A673 (cell line): ENCODE results near the gene INTS13. TPM values are rescaled to one million over a fixed set of nuclear protein-coding genes. Genes with fewer than 3 reads are reported as not detected.

ENCODE experiments used
- BruUV-seq: library from RNA; stranded (reverse); fragments of 400-500 nt; replicated peaks from 2 replicates; lab custom pipeline; 2021; lab: Mats Ljungman, UMichigan
- CTCF ChIA-PET: fragments of 300-600 bp; sonication (Branson Sonifier 250); formaldehyde crosslinking; loops from one replicate; lab custom pipeline; 2022; ENCODE audit warnings: antibody characterized with exemption; lab: Charles Lee
- POLR2A ChIA-PET: fragments of 300-600 bp; sonication (Branson Sonifier 250); formaldehyde crosslinking; loops from one replicate; lab custom pipeline; 2022; ENCODE audit warnings: antibody characterized with exemption; ENCODE audit not compliant: low non-redundant PET; lab: Charles Lee
- DNase-seq: peaks from one replicate; pipeline ENCODE4 v3.0.0-alpha.2; 2015; ENCODE audit warnings: low spot score
- H3K27ac ChIP-seq: fragments of 200-600 bp; sonication (generic); 2 replicates; pipeline ENCODE4 v1.5.1; 2016; ENCODE audit warnings: mixed run types, low read depth, mild to moderate bottlenecking, mixed read lengths, antibody characterized with exemption, low read length; ENCODE audit not compliant: poor library complexity, severe bottlenecking
- H3K27me3 ChIP-seq: fragments of 200-600 bp; sonication (generic); replicated peaks from 2 replicates; pipeline ENCODE4 v1.6.1; 2017; ENCODE audit warnings: mixed run types, low read depth, mild to moderate bottlenecking, mixed read lengths, antibody characterized with exemption, low read length; ENCODE audit not compliant: insufficient read depth, poor library complexity
- H3K36me3 ChIP-seq: fragments of 200-600 bp; sonication (generic); 2 replicates; pipeline ENCODE4 v1.6.1; 2016; ENCODE audit warnings: mixed run types, mild to moderate bottlenecking, mixed read lengths, antibody characterized with exemption, low read length; ENCODE audit not compliant: insufficient read depth, poor library complexity, severe bottlenecking
- H3K4me1 ChIP-seq: fragments of 200-600 bp; sonication (generic); 2 replicates; pipeline ENCODE4 v1.6.1; 2017; ENCODE audit warnings: mixed run types, mild to moderate bottlenecking, mixed read lengths, antibody characterized with exemption, low read length; ENCODE audit not compliant: insufficient read depth, poor library complexity, severe bottlenecking
- H3K4me3 ChIP-seq: fragments of 200-600 bp; sonication (generic); 2 replicates; pipeline ENCODE4 v1.5.1; 2016; ENCODE audit warnings: low read depth, mixed run types, mild to moderate bottlenecking, mixed read lengths, low read length; ENCODE audit not compliant: poor library complexity, severe bottlenecking
- H3K9me3 ChIP-seq: fragments of 200-600 bp; sonication (generic); 2 replicates; pipeline ENCODE4 v1.6.1; 2016; ENCODE audit warnings: mixed run types, low read depth, mild to moderate bottlenecking, mixed read lengths, antibody characterized with exemption, low read length; ENCODE audit not compliant: poor library complexity, severe bottlenecking
- CTCF ChIP-seq: fragments of 300-800, 200-600 bp; sonication (generic); conservative IDR thresholded peaks from 2 replicates; pipeline ENCODE4 v1.5.1; 2017; ENCODE audit warnings: low read depth, mild to moderate bottlenecking, antibody characterized with exemption, low read length, moderate library complexity, mixed read lengths
- EZH2 ChIP-seq: fragments of 200-600 bp; sonication (generic); IDR thresholded peaks from 2 replicates; pipeline ENCODE4 v1.6.1; 2017; ENCODE audit warnings: borderline replicate concordance, low read depth, mild to moderate bottlenecking, mixed read lengths, antibody characterized with exemption, low read length; ENCODE audit not compliant: poor library complexity, severe bottlenecking
- intact Hi-C: fragments of 100-400 bp; cut with micrococcal nuclease; formaldehyde crosslinking; loops from one replicate; pipeline ENCODE4 v1.10.0; 2022; ENCODE audit not compliant: unreplicated experiment
- total RNA-seq: library from RNA; stranded (reverse); gene quantifications from 2 replicates; pipeline ENCODE4 v1.2.3, GENCODE V29; 2021

INTS13 gene
- total RNA-seq, 1 experiment from 2014 or later = 51.0 TPM

GRCh38 chr12:26861690-26862089 lies 76.1 kb downstream of the INTS13 start:
- no peaks in the 10 kb centered on the region for H3K36me3 ChIP-seq
- ChIA-PET CTCF (no interaction called here), POLR2A (no interaction called here)
- no peaks in the 10 kb centered on the region for H3K4me1 ChIP-seq
- no peak for DNase-seq
- no peaks in the 10 kb centered on the region for H3K27me3 ChIP-seq
- H3K9me3 ChIP-seq = no peaks in the 10 kb centered on the region
- H3K27ac ChIP-seq = no peak overlapping the region
- no TSS peak for BruUV-seq
- intact Hi-C loops = no loop called here
- TF ChIP-seq EZH2 = no peak
- no peak for TF ChIP-seq CTCF
- no peak overlapping the region for H3K4me3 ChIP-seq

GRCh38 chr12:26857465-26858176 lies 80.2 kb downstream of the INTS13 start:
- ChIA-PET POLR2A (interaction anchor here (0.6 kb wide), 1 partner anchor 156 kb away, joined by 3 read pairs; no protein-coding TSS in a partner anchor), CTCF (interaction anchor here (0.7 kb wide), 1 partner anchor 179 kb away, joined by 3 read pairs; no protein-coding TSS in a partner anchor)
- no peaks in the 10 kb centered on the region for H3K27me3 ChIP-seq
- DNase-seq = peak; percentile 49
- no peaks in the 10 kb centered on the region for H3K36me3 ChIP-seq
- intact Hi-C loops = loop anchor here (10.0 kb wide), 1 partner anchor 287 kb away; no protein-coding TSS in a partner anchor
- H3K27ac ChIP-seq = no peak overlapping the region
- no TSS peak for BruUV-seq
- TF ChIP-seq CTCF = no peak
- no peak for TF ChIP-seq EZH2
- H3K4me3 ChIP-seq = no peak overlapping the region
- H3K4me1 ChIP-seq = no peaks in the 10 kb centered on the region
- no peaks in the 10 kb centered on the region for H3K9me3 ChIP-seq

GRCh38 chr12:26855337-26855736 lies 82.4 kb downstream of the INTS13 start:
- Histone ChIP-seq H3K4me1 (peaks cover 6% of the 10 kb centered on the region), H3K27me3 (no peaks in the 10 kb centered on the region), H3K36me3 (no peaks in the 10 kb centered on the region), H3K27ac (no peak overlapping the region), H3K9me3 (no peaks in the 10 kb centered on the region), H3K4me3 (no peak overlapping the region)
- ChIA-PET CTCF (interaction anchor here (1.0 kb wide), 1 partner anchor 451 kb away, joined by 9 read pairs; no protein-coding TSS in a partner anchor), POLR2A (no interaction called here)
- no peak for DNase-seq
- BruUV-seq = no TSS peak
- TF ChIP-seq EZH2 = no peak
- no peak for TF ChIP-seq CTCF
- intact Hi-C loops = loop anchor here (2.0 to 10.0 kb wide), 2 partner anchors 29 to 289 kb away; no protein-coding TSS in a partner anchor

Other genes with a start within 250 kb of the INTS13 start
- 22.6 and 27.3 TPM in 2 replicates for gene ITPR2, start 104.8 kb downstream of the INTS13 start, total RNA-seq
- 40.3 and 42.3 TPM in 2 replicates for gene FGFR1OP2, start 489 bp upstream of the INTS13 start, total RNA-seq
- 51.1 and 53.5 TPM in 2 replicates for gene TM7SF3, start 76.4 kb upstream of the INTS13 start, total RNA-seq
- gene MED21, start 84.6 kb upstream of the INTS13 start, total RNA-seq = 49.0 and 49.6 TPM in 2 replicates
- gene C12orf71, start 144.6 kb upstream of the INTS13 start, total RNA-seq = not detected in 2 replicates